H1 (cell line): ENCODE results near the gene MRPS10. TPM values are rescaled to one million over a fixed set of nuclear protein-coding genes. Genes with fewer than 3 reads are reported as not detected.

Experiments used
- POU5F1 ChIP-seq: IDR thresholded peaks from 2 replicates; pipeline ENCODE4 v1.6.1; 2011; ENCODE audit warnings: low read depth, mild to moderate bottlenecking, low read length, moderate library complexity
- RAD21 ChIP-seq, 2 experiments: IDR thresholded peaks in 1 of 2; conservative IDR thresholded peaks in 1 of 2; 2 replicates each; pipeline ENCODE4 v1.6.1; 2011; ENCODE audit warnings: low read depth in 2 of 2, low read length in 2 of 2, improper control_type of control experiment in 1 of 2, inconsistent platforms in 1 of 2, mild to moderate bottlenecking in 1 of 2, moderate library complexity in 1 of 2
- polyA plus RNA-seq, 7 experiments: library from polyadenylated mRNA; depleted of rRNA in 3 of 7; stranded (reverse) in 5 of 7; unstranded in 2 of 7; fragments of >200 nt in 5 of 7; fragments of 200-250 nt in 2 of 7; gene quantifications; 1 replicate in 5 of 7; 2 replicates in 1 of 7; 4 replicates in 1 of 7; pipeline versions ENCODE4 v1.2.1 to v1.2.3, GENCODE V29; 2011 to 2013; ENCODE audit warnings: missing spikeins in 2 of 7, mixed read lengths in 2 of 7
- total RNA-seq: library from RNA; stranded (reverse); fragmentation: NEBNext Ultra II Directional; extraction: Animal tissue kit (Norgen Biotek cat#: 25700); gene quantifications from 2 replicates; pipeline ENCODE4 v1.2.1, GENCODE V29; 2021
- TF ChIP-seq, protein P1 (sequence below): IDR thresholded peaks from 2 replicates; pipeline ENCODE4 v1.6.1; 2012; ENCODE audit warnings: inconsistent platforms

The MRPS10 gene
- total and polyA plus RNA-seq, 2 of the 8 experiments (the other 6 are each of a cell fraction or from before 2014, with no cell fraction given): 20.5 to 33.6 TPM

DNA sequence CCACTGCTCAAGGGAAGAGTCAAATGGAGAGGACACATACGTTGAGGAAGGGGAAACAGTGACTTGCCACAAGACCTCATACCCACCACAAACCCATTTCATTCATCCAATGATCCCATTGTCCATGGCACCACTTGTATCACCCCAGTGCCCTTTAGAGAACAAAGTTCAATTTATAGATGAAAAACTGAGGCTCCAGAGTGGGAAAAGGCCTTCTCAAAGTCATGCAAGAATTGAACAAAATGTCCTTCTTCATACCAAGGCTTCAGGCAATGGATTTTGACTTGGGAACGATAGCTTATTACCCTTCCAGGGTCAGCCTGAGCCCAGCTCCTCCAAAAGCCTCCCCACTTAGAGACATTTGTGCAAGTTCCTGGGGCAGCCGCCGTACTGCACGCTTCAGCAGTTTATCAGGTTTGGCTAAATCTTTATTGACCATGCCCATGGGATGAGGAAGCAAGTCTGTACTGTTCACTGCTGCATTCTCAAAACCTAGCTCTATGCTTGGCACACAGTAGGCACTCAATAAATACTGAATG lies 47.3 kb upstream of the MRPS10 start (continued):
- TF ChIP-seq, protein P1, sequence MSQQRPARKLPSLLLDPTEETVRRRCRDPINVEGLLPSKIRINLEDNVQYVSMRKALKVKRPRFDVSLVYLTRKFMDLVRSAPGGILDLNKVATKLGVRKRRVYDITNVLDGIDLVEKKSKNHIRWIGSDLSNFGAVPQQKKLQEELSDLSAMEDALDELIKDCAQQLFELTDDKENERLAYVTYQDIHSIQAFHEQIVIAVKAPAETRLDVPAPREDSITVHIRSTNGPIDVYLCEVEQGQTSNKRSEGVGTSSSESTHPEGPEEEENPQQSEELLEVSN: no peak
- TF ChIP-seq RAD21 (IDR thresholded peaks at IDR 0.05 in 1 of 2, conservative IDR thresholded peaks at IDR 0.05 in 1 of 2; ENCODE audit: low read depth in 2 of 2, low read length in 2 of 2): no peak
- TF ChIP-seq POU5F1: no peak
